WTC11 (cell line): ENCODE results near the gene BET1L. TPM values are rescaled to one million over a fixed set of nuclear protein-coding genes. Genes with fewer than 3 reads are reported as not detected.

Experiments
- ATAC-seq: fragments of 200-7000 bp; cut with Tn5 transposase; 2 replicates; pipeline ENCODE4 v1.10.0; 2021; ENCODE audit warnings: mild to moderate bottlenecking, moderate library complexity
- CTCF ChIA-PET: fragments of 300-600 bp; sonication (Branson Sonifier 250); formaldehyde crosslinking; loops from one replicate; lab custom pipeline; 2021; ENCODE audit warnings: antibody characterized with exemption; lab: Charles Lee
- POLR2A ChIA-PET: fragments of 350-600 bp; sonication (Branson Sonifier 250); formaldehyde crosslinking; loops from one replicate; lab custom pipeline; 2021; ENCODE audit warnings: antibody characterized with exemption; lab: Charles Lee
- DNase-seq: peaks from one replicate; pipeline ENCODE4 v3.0.0; 2021; ENCODE audit warnings: low spot score
- H3K27ac Mint-ChIP-seq: 2 replicates; pipeline ENCODE4 v1.8.0; 2021; ENCODE audit warnings: mixed read lengths
- H3K27me3 Mint-ChIP-seq: 2 replicates; pipeline ENCODE4 v1.8.0; 2021; ENCODE audit warnings: low read depth, mild to moderate bottlenecking, moderate library complexity, mixed read lengths
- H3K36me3 Mint-ChIP-seq: 2 replicates; pipeline ENCODE4 v1.8.0; 2021; ENCODE audit warnings: mixed read lengths
- H3K4me1 Mint-ChIP-seq: 2 replicates; pipeline ENCODE4 v1.8.0; 2022; ENCODE audit warnings: mixed read lengths
- H3K4me3 Mint-ChIP-seq: 2 replicates; pipeline ENCODE4 v1.8.0; 2021; ENCODE audit warnings: mild to moderate bottlenecking, moderate library complexity, mixed read lengths
- H3K9me3 Mint-ChIP-seq: 2 replicates; pipeline ENCODE4 v1.8.0; 2021; ENCODE audit warnings: mixed read lengths
- ATF3 ChIP-seq: sonication (generic); formaldehyde crosslinking; conservative IDR thresholded peaks from 2 replicates; pipeline ENCODE4 v1.8.1; 2022; ENCODE audit warnings: mild to moderate bottlenecking, missing genetic modification reagents
- ATF6 ChIP-seq: sonication (generic); formaldehyde crosslinking; IDR thresholded peaks from 2 replicates; pipeline ENCODE4 v1.8.1; 2023; ENCODE audit warnings: mild to moderate bottlenecking, missing genetic modification reagents
- CTCF ChIP-seq: fragments of 200-600 bp; IDR thresholded peaks from 2 replicates; pipeline ENCODE4 v1.8.0; 2022; ENCODE audit warnings: antibody characterized with exemption
- E2F4 ChIP-seq: sonication (generic); formaldehyde crosslinking; IDR thresholded peaks from 2 replicates; pipeline ENCODE4 v1.8.1; 2022; ENCODE audit warnings: low read depth, mild to moderate bottlenecking, moderate library complexity, missing genetic modification reagents, borderline replicate concordance
- ELF4 ChIP-seq: sonication (generic); formaldehyde crosslinking; IDR thresholded peaks from 2 replicates; pipeline ENCODE4 v1.8.1; 2022; ENCODE audit warnings: low read depth, mild to moderate bottlenecking, moderate library complexity, missing genetic modification reagents
- ETV6 ChIP-seq: sonication (generic); formaldehyde crosslinking; IDR thresholded peaks from 2 replicates; pipeline ENCODE4 v1.8.1; 2022; ENCODE audit warnings: mild to moderate bottlenecking, missing genetic modification reagents
- FOXP4 ChIP-seq: sonication (generic); formaldehyde crosslinking; IDR thresholded peaks from 2 replicates; pipeline ENCODE4 v1.8.0; 2022; ENCODE audit warnings: mild to moderate bottlenecking, missing genetic modification reagents
- GTF2I ChIP-seq: fragments of 250-450 bp; sonication (Bioruptor Pico); conservative IDR thresholded peaks from 2 replicates; pipeline ENCODE4 v1.4.0; 2021; ENCODE audit warnings: mild to moderate bottlenecking
- MLX ChIP-seq: sonication (generic); formaldehyde crosslinking; IDR thresholded peaks from 2 replicates; pipeline ENCODE4 v1.8.1; 2023; ENCODE audit warnings: mild to moderate bottlenecking, missing genetic modification reagents, moderate library complexity
- NFE2L1 ChIP-seq: sonication (generic); formaldehyde crosslinking; IDR thresholded peaks from 2 replicates; pipeline ENCODE4 v1.8.1; 2023; ENCODE audit warnings: missing genetic modification reagents
- NR1H2 ChIP-seq: sonication (generic); formaldehyde crosslinking; IDR thresholded peaks from 2 replicates; pipeline ENCODE4 v1.9.0; 2021; ENCODE audit warnings: mild to moderate bottlenecking, moderate library complexity, missing genetic modification reagents
- PRRX2 ChIP-seq: fragments of 250-450 bp; sonication (Bioruptor Pico); IDR thresholded peaks from 2 replicates; pipeline ENCODE4 v1.8.0; 2021; ENCODE audit warnings: mild to moderate bottlenecking
- USF2 ChIP-seq: sonication (generic); formaldehyde crosslinking; IDR thresholded peaks from 2 replicates; pipeline ENCODE4 v1.8.1; 2023; ENCODE audit warnings: mild to moderate bottlenecking, missing genetic modification reagents, moderate library complexity
- ZBTB21 ChIP-seq: sonication (generic); formaldehyde crosslinking; IDR thresholded peaks from 2 replicates; pipeline ENCODE4 v1.8.1; 2023; ENCODE audit warnings: mild to moderate bottlenecking, missing genetic modification reagents, borderline replicate concordance
- ZNF232 ChIP-seq: sonication (generic); formaldehyde crosslinking; IDR thresholded peaks from 2 replicates; pipeline ENCODE4 v1.8.0; 2022; ENCODE audit warnings: mild to moderate bottlenecking, missing genetic modification reagents
- ZNF396 ChIP-seq: fragments of 250-450 bp; sonication (Bioruptor Pico); IDR thresholded peaks from 2 replicates; pipeline ENCODE4 v1.8.0; 2021; ENCODE audit warnings: mild to moderate bottlenecking, moderate library complexity, borderline replicate concordance
- ZNF416 ChIP-seq: fragments of 250-450 bp; sonication (Bioruptor Pico); IDR thresholded peaks from 2 replicates; pipeline ENCODE4 v1.9.0; 2021; ENCODE audit warnings: mild to moderate bottlenecking, inconsistent platforms
- ZNF532 ChIP-seq: fragments of 250-450 bp; sonication (Bioruptor Pico); IDR thresholded peaks from 2 replicates; pipeline ENCODE4 v1.9.0; 2021; ENCODE audit warnings: mild to moderate bottlenecking, borderline replicate concordance
- ZNF671 ChIP-seq: fragments of 250-450 bp; sonication (Bioruptor Pico); IDR thresholded peaks from 2 replicates; pipeline ENCODE4 v1.8.0; 2021; ENCODE audit warnings: mild to moderate bottlenecking
- total RNA-seq: library from RNA; stranded (reverse); gene quantifications from 3 replicates; pipeline ENCODE4 v1.2.3, GENCODE V29; 2021

Gene BET1L
- total RNA-seq, 1 experiment from 2014 or later: 51.4 TPM

GRCh38 chr11:250740-251299, 43.6 kb upstream of the BET1L start (continued):
- peak; percentile 92 for TF ChIP-seq CTCF

GRCh38 chr11:250274-250673, 43.1 kb upstream of the BET1L start:
- DNase-seq (no peak), ATAC-seq (no peak)
- H3K27me3 Mint-ChIP-seq: no peaks in the 10 kb centered on the region
- no peaks in the 10 kb centered on the region for H3K9me3 Mint-ChIP-seq
- H3K27ac Mint-ChIP-seq: peak overlapping the region; percentile 93
- ChIA-PET POLR2A (interaction anchor here (1.1 to 1.9 kb wide), 5 partner anchors 39 to 105 kb away, joined by 3 to 9 read pairs (median 4); partner anchors contain the start of genes BET1L, IFITM2, PGGHG and RIC8A), CTCF (interaction anchor here (0.6 to 4.5 kb wide), 62 partner anchors 9 to 304 kb away, joined by 3 to 96 read pairs (median 8); partner anchors contain the start of genes ANO9, BET1L, HRAS and IFITM2)
- H3K4me1 Mint-ChIP-seq: peaks cover 6% of the 10 kb centered on the region; the same call in 1 of the 2 replicates
- peaks cover 73% of the 10 kb centered on the region for H3K36me3 Mint-ChIP-seq
- no peak for TF ChIP-seq ZNF396 (CRISPR knock-in tag)
- no peak for TF ChIP-seq NR1H2 (CRISPR knock-in tag)
- no peak for TF ChIP-seq PRRX2 (CRISPR knock-in tag)
- no peak for TF ChIP-seq NFE2L1
- TF ChIP-seq ATF6: no peak
- no peak overlapping the region for H3K4me3 Mint-ChIP-seq

- H3K27ac Mint-ChIP-seq: no peak overlapping the region; the same call in 1 of the 2 replicates
- no peaks in the 10 kb centered on the region for H3K9me3 Mint-ChIP-seq
- DNase-seq (no peak), ATAC-seq (no peak)
- CTCF ChIA-PET: interaction anchor here (0.7 kb wide), 1 partner anchor 57 kb away, joined by 3 read pairs; no protein-coding TSS in a partner anchor
- H3K4me3 Mint-ChIP-seq: no peak overlapping the region
- no peaks in the 10 kb centered on the region for H3K27me3 Mint-ChIP-seq
- POLR2A ChIA-PET: no interaction called here
- peaks cover 6% of the 10 kb centered on the region; the same call in 1 of the 2 replicates for H3K4me1 Mint-ChIP-seq
- peaks cover 81% of the 10 kb centered on the region for H3K36me3 Mint-ChIP-seq
- no peak for TF ChIP-seq USF2 (CRISPR knock-in tag)
- TF ChIP-seq ATF3 (CRISPR knock-in tag): no peak
- TF ChIP-seq FOXP4 (CRISPR knock-in tag): no peak
- no peak for TF ChIP-seq ZNF532 (CRISPR knock-in tag)
- TF ChIP-seq ZNF416 (CRISPR knock-in tag): no peak
- no peak for TF ChIP-seq NFE2L1
- TF ChIP-seq ELF4: no peak
- TF ChIP-seq ZNF232: no peak
- no peak for TF ChIP-seq ETV6 (CRISPR knock-in tag)
- TF ChIP-seq ZNF671 (CRISPR knock-in tag): no peak
- TF ChIP-seq E2F4: no peak
- TF ChIP-seq ZBTB21 (CRISPR knock-in tag): no peak
- no peak for TF ChIP-seq MLX (CRISPR knock-in tag)
- TF ChIP-seq GTF2I (CRISPR knock-in tag): no peak
Measured at GRCh38 chr11:249062-249461, 41.9 kb upstream of the BET1L start.
